Peyer's patch (tissue), 4 donors: ENCODE results near the gene CFAP61. TPM values are rescaled to one million over a fixed set of nuclear protein-coding genes. Genes with fewer than 3 reads are reported as not detected.

Experiments used
- DNase-seq, 3 donors: peaks; one replicate each; pipeline ENCODE4 v3.0.0-alpha.2; 2017 to 2019
- H3K27ac ChIP-seq, 4 donors: fragments of 200-600 bp; sonication (generic); one replicate each; pipeline ENCODE4 v1.5.1; 2016 to 2019
- H3K27me3 ChIP-seq, 2 donors: fragments of 200-600 bp; sonication (generic); one replicate each; pipeline ENCODE4 v1.5.1; 2019
- H3K36me3 ChIP-seq, 3 donors: fragments of 200-600 bp; sonication (generic); one replicate each; pipeline ENCODE4 v1.5.1; 2016 to 2019
- H3K4me1 ChIP-seq, 4 donors: fragments of 200-600 bp; sonication (generic); one replicate each; pipeline ENCODE4 v1.5.1; 2016 to 2019
- H3K4me3 ChIP-seq, 4 donors: fragments of 200-600 bp; sonication (generic); 1 replicate in 3 of 4; 2 replicates in 1 of 4; pipeline ENCODE4 v1.5.1; 2016 to 2019; ENCODE audit warnings: mild to moderate bottlenecking in 1 of 4
- H3K9me3 ChIP-seq, 4 donors: fragments of 200-600 bp; sonication (generic); one replicate each; pipeline ENCODE4 v1.5.1; 2016 to 2019; ENCODE audit warnings: mild to moderate bottlenecking in 1 of 4
- POLR2A ChIP-seq, 2 donors: fragments of 450-650 bp; IDR thresholded peaks; one replicate each; pipeline ENCODE4 v1.5.1; 2017; ENCODE audit warnings: antibody characterized with exemption in 2 of 2, mild to moderate bottlenecking in 2 of 2, moderate library complexity in 2 of 2
- total RNA-seq, 4 donors: library from RNA; depleted of rRNA; stranded (reverse); fragments of >200 nt; gene quantifications; one replicate each; pipeline ENCODE4 v1.1.0, GENCODE V29; 2016
- TF ChIP-seq, protein P1 (sequence below), 6 experiments: fragments of 450-650 bp in 4 of 6; fragments of 200-600 bp in 2 of 6; sonication (generic) in 1 of 6; IDR thresholded peaks; one replicate each; pipeline ENCODE4 v1.5.1; 2017 to 2019; ENCODE audit warnings: antibody characterized with exemption in 6 of 6, mild to moderate bottlenecking in 3 of 6, moderate library complexity in 1 of 6

Gene CFAP61
- total RNA-seq, 4 donors from 2014 or later: not detected

DNA sequence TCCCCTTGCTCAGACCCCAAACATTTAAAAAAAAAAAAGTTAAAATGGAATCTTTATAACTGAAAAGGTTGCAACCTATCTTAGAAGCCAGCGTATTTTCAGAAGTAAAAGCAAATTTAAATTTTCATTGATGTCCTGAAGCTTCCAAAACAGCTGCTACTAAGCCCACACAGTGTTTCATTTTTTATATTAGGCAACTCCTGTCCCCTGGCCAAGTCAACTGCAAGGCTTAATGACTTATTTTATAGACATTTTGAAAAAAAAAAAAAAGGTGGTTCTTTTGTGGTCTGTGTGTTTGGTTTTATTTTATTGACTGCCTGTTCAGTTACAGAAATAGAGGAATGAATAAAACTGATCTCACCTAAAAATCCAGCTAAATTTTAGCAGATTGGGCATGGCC lies 13.0 kb downstream of the CFAP61 start:
- Histone ChIP-seq H3K4me1 (no peaks in the 10 kb centered on the region), H3K4me3 (no peak overlapping the region), H3K27me3 (no peaks in the 10 kb centered on the region), H3K27ac (no peak overlapping the region), H3K9me3 (no peaks in the 10 kb centered on the region), H3K36me3 (no peaks in the 10 kb centered on the region)
- no peak for TF ChIP-seq POLR2A (IDR thresholded peaks at IDR 0.05)
- TF ChIP-seq, protein P1, sequence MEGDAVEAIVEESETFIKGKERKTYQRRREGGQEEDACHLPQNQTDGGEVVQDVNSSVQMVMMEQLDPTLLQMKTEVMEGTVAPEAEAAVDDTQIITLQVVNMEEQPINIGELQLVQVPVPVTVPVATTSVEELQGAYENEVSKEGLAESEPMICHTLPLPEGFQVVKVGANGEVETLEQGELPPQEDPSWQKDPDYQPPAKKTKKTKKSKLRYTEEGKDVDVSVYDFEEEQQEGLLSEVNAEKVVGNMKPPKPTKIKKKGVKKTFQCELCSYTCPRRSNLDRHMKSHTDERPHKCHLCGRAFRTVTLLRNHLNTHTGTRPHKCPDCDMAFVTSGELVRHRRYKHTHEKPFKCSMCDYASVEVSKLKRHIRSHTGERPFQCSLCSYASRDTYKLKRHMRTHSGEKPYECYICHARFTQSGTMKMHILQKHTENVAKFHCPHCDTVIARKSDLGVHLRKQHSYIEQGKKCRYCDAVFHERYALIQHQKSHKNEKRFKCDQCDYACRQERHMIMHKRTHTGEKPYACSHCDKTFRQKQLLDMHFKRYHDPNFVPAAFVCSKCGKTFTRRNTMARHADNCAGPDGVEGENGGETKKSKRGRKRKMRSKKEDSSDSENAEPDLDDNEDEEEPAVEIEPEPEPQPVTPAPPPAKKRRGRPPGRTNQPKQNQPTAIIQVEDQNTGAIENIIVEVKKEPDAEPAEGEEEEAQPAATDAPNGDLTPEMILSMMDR (IDR thresholded peaks at IDR 0.05): no peak
- no peak for DNase-seq

DNA sequence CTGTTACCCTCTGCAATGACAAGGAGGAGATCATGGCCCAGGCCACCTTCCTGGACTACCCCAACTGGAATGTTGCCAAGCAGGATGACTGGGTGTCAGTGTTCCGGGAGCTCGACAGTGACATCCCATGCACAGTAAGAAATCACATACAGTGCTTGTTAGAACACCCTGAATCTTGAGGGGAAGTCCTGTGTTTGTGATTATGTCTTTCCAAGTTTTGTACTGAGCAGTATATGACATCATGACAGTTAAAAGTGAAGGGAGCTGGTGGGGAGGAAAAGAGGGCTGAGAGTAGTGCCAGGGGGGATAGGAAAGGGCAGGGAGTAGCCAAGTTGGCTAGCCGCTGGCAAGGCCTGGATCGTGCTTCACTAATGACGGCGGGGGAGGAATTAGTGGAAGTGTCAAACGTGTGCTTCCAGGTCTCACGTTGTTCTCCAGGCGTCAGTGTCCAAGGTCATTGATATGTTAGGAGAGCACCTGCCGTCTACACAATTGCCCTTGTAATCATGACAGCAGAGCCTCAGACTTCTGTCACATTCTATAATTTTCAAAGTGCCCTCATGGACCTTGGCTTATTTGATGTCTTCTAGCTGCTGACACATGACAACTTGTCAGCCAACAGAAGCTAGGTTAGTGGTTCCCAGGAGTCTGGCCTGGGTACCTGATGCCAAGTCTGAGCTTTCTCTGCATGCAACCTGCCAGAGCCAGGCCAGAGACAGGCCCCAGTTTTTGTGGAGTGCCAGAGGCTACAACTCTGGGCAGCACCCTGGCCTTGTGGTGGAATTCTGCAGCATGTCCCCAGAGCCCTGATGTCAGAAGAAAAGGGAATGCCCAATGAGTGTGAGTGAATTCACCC lies 18.8 kb downstream of the CFAP61 start:
- no peaks in the 10 kb centered on the region for H3K9me3 ChIP-seq
- TF ChIP-seq POLR2A (IDR thresholded peaks at IDR 0.05): no peak
- TF ChIP-seq, protein P1 (IDR thresholded peaks at IDR 0.05): no peak
- no peak for DNase-seq
- H3K4me1 ChIP-seq: no peaks in the 10 kb centered on the region
- H3K27me3 ChIP-seq: no peaks in the 10 kb centered on the region
- no peak overlapping the region for H3K27ac ChIP-seq
- no peak overlapping the region for H3K4me3 ChIP-seq
- no peaks in the 10 kb centered on the region for H3K36me3 ChIP-seq

DNA sequence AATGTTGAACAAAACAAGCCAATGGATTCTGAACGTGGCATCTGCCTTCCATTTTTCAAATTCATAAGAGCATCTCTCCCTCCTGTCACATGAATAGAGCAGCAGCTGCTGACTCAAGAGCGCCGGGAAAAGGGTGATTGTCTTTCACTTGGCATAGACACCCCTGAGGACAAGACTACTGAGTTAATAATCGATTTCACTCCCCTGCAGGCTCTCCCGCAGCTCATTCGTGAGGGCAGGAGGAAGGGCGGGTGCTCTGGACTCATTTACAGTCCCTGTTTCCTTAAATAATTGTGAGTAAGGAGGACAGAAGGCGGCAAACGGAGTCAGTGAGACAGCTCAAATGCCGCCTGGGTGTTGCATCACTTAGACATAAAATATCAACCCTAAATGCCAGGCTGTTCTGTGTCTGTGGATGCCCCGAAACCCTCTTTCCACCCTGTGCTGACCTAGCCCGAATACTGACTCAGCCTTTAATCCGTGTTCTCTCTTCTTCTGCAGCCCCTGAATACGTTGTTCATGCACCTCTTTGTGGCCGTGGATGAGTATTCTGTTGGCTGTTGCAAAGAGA lies 21.6 kb downstream of the CFAP61 start:
- DNase-seq: no peak
- no peaks in the 10 kb centered on the region for H3K36me3 ChIP-seq
- no peak overlapping the region for H3K4me3 ChIP-seq
- no peak overlapping the region for H3K27ac ChIP-seq
- TF ChIP-seq POLR2A (IDR thresholded peaks at IDR 0.05): no peak
- TF ChIP-seq, protein P1 (IDR thresholded peaks at IDR 0.05): no peak
- H3K9me3 ChIP-seq: no peaks in the 10 kb centered on the region
- no peaks in the 10 kb centered on the region for H3K27me3 ChIP-seq
- no peaks in the 10 kb centered on the region for H3K4me1 ChIP-seq

DNA sequence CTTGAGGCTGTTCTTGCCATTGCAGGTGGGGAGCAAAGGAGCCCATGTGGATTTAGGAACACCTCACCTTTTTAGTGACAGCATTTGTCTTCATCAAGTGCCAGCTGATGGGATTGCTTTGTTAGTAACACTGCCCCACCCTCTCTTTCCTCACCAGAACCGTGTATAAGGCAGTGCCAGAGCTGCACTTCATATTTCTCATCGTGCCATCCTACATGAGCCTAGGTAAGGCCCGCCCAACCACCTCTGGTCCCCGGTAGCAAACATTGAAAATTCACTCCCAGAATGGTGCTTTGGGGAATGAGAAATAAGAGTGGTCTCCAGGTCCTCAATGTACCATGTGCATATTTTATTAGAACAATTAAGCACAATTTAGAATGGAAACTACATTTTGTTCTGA lies 22.7 kb downstream of the CFAP61 start:
- TF ChIP-seq POLR2A (IDR thresholded peaks at IDR 0.05): no peak
- TF ChIP-seq, protein P1 (IDR thresholded peaks at IDR 0.05): no peak
- Histone ChIP-seq H3K9me3 (no peaks in the 10 kb centered on the region), H3K27ac (no peak overlapping the region), H3K4me3 (no peak overlapping the region), H3K4me1 (no peaks in the 10 kb centered on the region), H3K36me3 (no peaks in the 10 kb centered on the region), H3K27me3 (no peaks in the 10 kb centered on the region)
- no peak for DNase-seq

DNA sequence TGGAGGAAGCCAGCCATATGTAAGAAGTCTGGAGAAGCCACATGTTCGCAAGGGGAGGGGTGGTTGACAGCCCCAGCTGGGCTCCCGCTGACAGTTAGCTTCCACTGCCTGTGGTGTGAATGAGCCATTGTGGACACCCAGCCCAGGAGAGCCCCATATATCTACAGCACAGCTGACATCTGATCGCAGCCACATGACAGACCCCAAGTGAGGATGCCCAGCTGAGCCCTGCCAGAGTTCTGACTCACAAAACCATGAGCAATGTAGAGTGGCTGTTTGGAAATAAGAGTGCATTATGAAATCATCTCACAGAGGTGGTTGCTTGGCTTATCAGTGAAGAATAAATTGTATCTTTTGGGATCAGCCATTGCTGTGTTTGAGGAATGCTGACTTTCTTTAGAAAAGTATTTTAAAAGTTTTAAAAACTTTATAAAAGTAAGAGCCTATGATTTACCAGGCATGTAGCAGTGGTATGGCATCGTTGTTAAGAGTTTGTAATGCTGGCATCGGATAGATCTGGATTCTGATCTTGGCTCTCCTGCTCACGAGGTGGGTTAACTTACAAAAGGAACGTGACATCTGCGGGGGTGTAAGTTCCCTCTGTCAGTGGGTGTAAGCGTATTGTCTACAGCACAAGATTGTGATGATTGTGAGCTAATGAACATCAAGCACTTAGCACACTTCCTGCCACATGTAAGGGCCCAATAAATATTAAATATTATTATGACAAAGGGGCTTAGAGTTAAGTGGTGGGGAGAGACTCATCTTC lies 24.1 kb downstream of the CFAP61 start:
- no peaks in the 10 kb centered on the region for H3K9me3 ChIP-seq
- no peak overlapping the region for H3K27ac ChIP-seq
- H3K36me3 ChIP-seq: no peaks in the 10 kb centered on the region
- H3K4me3 ChIP-seq: no peak overlapping the region
- H3K4me1 ChIP-seq: no peaks in the 10 kb centered on the region
- DNase-seq: no peak
- TF ChIP-seq, protein P1 (IDR thresholded peaks at IDR 0.05): no peak
- no peak for TF ChIP-seq POLR2A (IDR thresholded peaks at IDR 0.05)
- no peaks in the 10 kb centered on the region for H3K27me3 ChIP-seq
